SU-DHL-6 (cell line): Measurements from ENCODE around the gene DCAF5.

Source experiments
- H2AFZ ChIP-seq: fragments of 200-600 bp; sonication (generic); 2 replicates; pipeline ENCODE4 v1.6.1; 2014; ENCODE audit warnings: low read depth, mild to moderate bottlenecking, moderate library complexity, mixed read lengths, antibody characterized with exemption, low read length; ENCODE audit not compliant: severe bottlenecking
- H3F3A ChIP-seq: fragments of 200-600 bp; shearing (Covaris generic); 2 replicates; pipeline ENCODE4 v1.6.0; 2016; ENCODE audit warnings: antibody characterized with exemption, mild to moderate bottlenecking; ENCODE audit not compliant: insufficient read depth
- H3K27ac ChIP-seq: fragments of 200-600 bp; sonication (generic); 2 replicates; pipeline ENCODE4 v1.5.1; 2016; ENCODE audit warnings: low read depth, mild to moderate bottlenecking, low read length, moderate library complexity, mixed read lengths
- H3K27me3 ChIP-seq: fragments of 200-600 bp; sonication (generic), shearing (Covaris generic); 2 replicates; pipeline ENCODE4 v1.6.0; 2014; ENCODE audit warnings: mild to moderate bottlenecking, low read length
- H3K36me3 ChIP-seq: fragments of 200-600 bp; sonication (generic); 2 replicates; pipeline ENCODE4 v1.6.1; 2014; ENCODE audit warnings: mild to moderate bottlenecking, low read length, mixed read lengths
- H3K4me2 ChIP-seq: fragments of 300-600, 200-600 bp; shearing (Covaris generic), sonication (generic); 2 replicates; pipeline ENCODE4 v1.6.0; 2014; ENCODE audit warnings: low read length, low read depth, mild to moderate bottlenecking; ENCODE audit not compliant: poor library complexity, severe bottlenecking
- H3K4me3 ChIP-seq: fragments of 200-600 bp; sonication (generic); 2 replicates; pipeline ENCODE4 v1.5.1; 2014; ENCODE audit warnings: antibody characterized with exemption, low read length, mild to moderate bottlenecking, mixed read lengths; ENCODE audit not compliant: insufficient read depth, poor library complexity, severe bottlenecking
- H3K79me2 ChIP-seq: fragments of 200-600 bp; sonication (generic); 2 replicates; pipeline ENCODE4 v1.6.1; 2014; ENCODE audit warnings: mild to moderate bottlenecking, low read length, moderate library complexity; ENCODE audit not compliant: insufficient read depth
- H3K9ac ChIP-seq: fragments of 200-600 bp; sonication (generic); 2 replicates; pipeline ENCODE4 v1.7.0; 2014; ENCODE audit warnings: mild to moderate bottlenecking, low read length
- H3K9me2 ChIP-seq: fragments of 200-600 bp; sonication (generic); replicated peaks from 2 replicates; pipeline ENCODE4 v1.6.1; 2014; ENCODE audit warnings: low read length; ENCODE audit not compliant: insufficient read depth
- H3K9me3 ChIP-seq: fragments of 200-600 bp; sonication (generic); 2 replicates; pipeline ENCODE4 v1.6.1; 2014; ENCODE audit warnings: low read length, mixed read lengths; ENCODE audit not compliant: insufficient read depth
- H4K20me1 ChIP-seq: fragments of 200-600 bp; sonication (generic); 2 replicates; pipeline ENCODE4 v1.6.1; 2014; ENCODE audit warnings: low read depth, mild to moderate bottlenecking, antibody characterized with exemption, low read length, moderate library complexity, mixed read lengths
- CTCF ChIP-seq: fragments of 200-600 bp; sonication (generic); IDR thresholded peaks from one replicate; pipeline ENCODE4 v1.5.1; 2017; ENCODE audit warnings: antibody characterized with exemption, mild to moderate bottlenecking, low read length, moderate library complexity; ENCODE audit not compliant: insufficient read depth, poor library complexity, severe bottlenecking
- EZH2phosphoT487 ChIP-seq: fragments of 200-600 bp; sonication (generic), shearing (Covaris generic); conservative IDR thresholded peaks from 2 replicates; pipeline ENCODE4 v1.6.1; 2018; ENCODE audit warnings: mild to moderate bottlenecking, antibody characterized with exemption, low read length, moderate library complexity, mixed read lengths

The DCAF5 gene

GRCh38 chr14:69181491-69181890 lies 28.6 kb upstream of the DCAF5 start:
- no peaks in the 10 kb centered on the region for H3K36me3 ChIP-seq
- no peaks in the 10 kb centered on the region for H3K9me3 ChIP-seq
- H3F3A ChIP-seq, result no peaks in the 10 kb centered on the region
- no peak overlapping the region for H3K9ac ChIP-seq
- H3K27me3 ChIP-seq, result no peaks in the 10 kb centered on the region
- TF ChIP-seq EZH2phosphoT487, result no peak
- TF ChIP-seq CTCF, result no peak
- H4K20me1 ChIP-seq, result no peaks in the 10 kb centered on the region
- no peaks in the 10 kb centered on the region for H3K79me2 ChIP-seq
- no peak overlapping the region for H2AFZ ChIP-seq
- H3K4me3 ChIP-seq, result no peak overlapping the region
- H3K27ac ChIP-seq, result no peak overlapping the region
- no peak overlapping the region for H3K4me2 ChIP-seq
- H3K9me2 ChIP-seq, result no peaks in the 10 kb centered on the region

- H3K9me3 ChIP-seq, result no peaks in the 10 kb centered on the region
- no peak overlapping the region for H3K27ac ChIP-seq
- no peaks in the 10 kb centered on the region for H3K9me2 ChIP-seq
- H3K79me2 ChIP-seq, result no peaks in the 10 kb centered on the region
- H3K27me3 ChIP-seq, result no peaks in the 10 kb centered on the region
- H3K4me3 ChIP-seq, result no peak overlapping the region
- no peaks in the 10 kb centered on the region for H3K36me3 ChIP-seq
- no peaks in the 10 kb centered on the region for H3F3A ChIP-seq
- H4K20me1 ChIP-seq, result no peaks in the 10 kb centered on the region
- TF ChIP-seq EZH2phosphoT487, result no peak
- no peak for TF ChIP-seq CTCF
- no peak overlapping the region for H2AFZ ChIP-seq
- no peak overlapping the region for H3K9ac ChIP-seq
- no peak overlapping the region for H3K4me2 ChIP-seq
Measured at GRCh38 chr14:69175130-69175529, 22.2 kb upstream of the DCAF5 start.

- Histone ChIP-seq H3K9me3 (no peaks in the 10 kb centered on the region), H3K36me3 (no peaks in the 10 kb centered on the region), H2AFZ (no peak overlapping the region), H3K4me2 (no peak overlapping the region), H4K20me1 (no peaks in the 10 kb centered on the region), H3K79me2 (no peaks in the 10 kb centered on the region), H3K27me3 (no peaks in the 10 kb centered on the region), H3F3A (no peaks in the 10 kb centered on the region), H3K27ac (no peak overlapping the region), H3K9ac (no peak overlapping the region), H3K4me3 (no peak overlapping the region), H3K9me2 (no peaks in the 10 kb centered on the region)
- TF ChIP-seq EZH2phosphoT487 (no peak), CTCF (no peak)
Measured at GRCh38 chr14:69171569-69171968, 18.6 kb upstream of the DCAF5 start.
